HT1080 (cell line): ENCODE results near the gene DUSP28. TPM values are rescaled to one million over a fixed set of nuclear protein-coding genes. Genes with fewer than 3 reads are reported as not detected.

Source experiments
- DNase-seq: peaks from one replicate; pipeline ENCODE4 v3.0.0-alpha.2; 2015; ENCODE audit warnings: low read depth
- total RNA-seq: library from RNA; depleted of rRNA; stranded (reverse); fragments of >200 nt; shearing (Covaris generic); gene quantifications from 2 replicates; pipeline ENCODE4 v1.2.3, GENCODE V29; 2014

DUSP28 gene
- total RNA-seq, 1 experiment from 2014 or later: 3.6 TPM

- DNase-seq: no peak
These were observed 12.2 kb downstream of the DUSP28 start for GRCh38 chr2:240572141-240573031.

GRCh38 chr2:240573071-240573515 lies 12.9 kb downstream of the DUSP28 start:
- no peak for DNase-seq

- no peak for DNase-seq
These were observed 13.6 kb downstream of the DUSP28 start for GRCh38 chr2:240573516-240574385.

DNA sequence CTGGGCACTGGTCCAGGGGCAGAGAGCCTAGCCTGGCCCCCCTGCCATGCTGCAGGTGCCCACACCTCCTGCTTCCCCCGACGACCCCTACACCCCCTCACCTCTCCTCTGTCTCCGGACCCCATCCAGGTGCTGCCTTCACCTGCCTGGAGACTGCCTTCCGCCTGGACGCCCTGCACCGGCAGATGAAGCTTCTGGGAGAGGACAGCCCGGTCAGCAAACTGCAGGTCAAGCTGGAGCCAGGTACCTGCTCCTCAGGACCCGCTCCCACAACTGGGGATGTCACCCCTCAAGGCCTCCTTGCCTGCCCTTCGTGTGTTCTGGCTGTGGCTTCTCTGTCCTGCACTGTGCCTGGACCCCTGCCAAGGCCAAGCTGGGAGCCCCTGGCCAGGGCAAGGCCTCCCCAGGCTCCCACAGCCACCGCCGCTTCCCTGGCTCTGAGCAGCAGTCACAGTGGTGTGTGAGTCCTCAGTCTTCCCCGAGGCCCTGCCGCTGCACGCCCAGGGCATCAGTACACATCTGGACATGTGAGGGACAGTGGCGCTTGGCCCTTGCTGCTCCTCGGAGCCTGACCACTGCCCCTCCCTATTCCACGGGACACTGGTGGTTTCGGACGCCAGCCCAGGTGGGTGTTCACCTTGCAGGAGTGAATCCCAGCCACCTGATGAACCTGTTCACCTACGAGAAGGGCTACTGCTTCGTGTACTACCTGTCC lies 14.4 kb downstream of the DUSP28 start:
- DNase-seq: no peak

- no peak for DNase-seq
These were observed 15.2 kb downstream of the DUSP28 start for GRCh38 chr2:240575101-240575965.

GRCh38 chr2:240576036-240576435 lies 15.9 kb downstream of the DUSP28 start:
- DNase-seq: no peak

DNA sequence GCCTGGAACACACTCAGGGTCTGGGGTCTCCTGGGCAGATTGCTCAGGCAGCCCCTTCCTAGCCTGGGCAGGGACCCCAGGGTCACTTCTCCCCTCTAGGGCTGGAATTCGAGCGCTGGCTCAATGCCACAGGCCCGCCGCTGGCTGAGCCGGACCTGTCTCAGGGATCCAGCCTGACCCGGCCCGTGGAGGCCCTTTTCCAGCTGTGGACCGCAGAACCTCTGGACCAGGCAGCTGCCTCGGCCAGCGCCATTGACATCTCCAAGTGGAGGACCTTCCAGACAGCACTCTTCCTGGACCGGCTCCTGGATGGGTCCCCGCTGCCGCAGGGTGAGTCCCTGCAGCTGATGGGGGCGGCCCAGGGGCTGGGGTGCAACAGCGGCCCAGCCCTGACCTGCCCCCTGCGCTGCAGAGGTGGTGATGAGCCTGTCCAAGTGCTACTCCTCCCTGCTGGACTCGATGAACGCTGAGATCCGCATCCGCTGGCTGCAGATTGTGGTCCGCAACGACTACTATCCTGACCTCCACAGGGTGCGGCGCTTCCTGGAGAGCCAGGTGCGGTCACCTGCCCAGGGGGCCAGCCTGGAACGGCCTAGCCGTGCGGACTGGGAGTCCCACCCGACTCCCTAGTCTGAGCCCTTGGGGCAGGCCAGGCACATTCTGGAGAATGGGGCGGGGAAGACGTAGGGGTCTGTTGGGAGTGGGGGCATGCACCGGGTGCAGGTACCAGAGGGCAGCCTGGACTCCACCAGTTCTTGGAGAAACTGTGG lies 16.5 kb downstream of the DUSP28 start:
- no peak for DNase-seq

DNA sequence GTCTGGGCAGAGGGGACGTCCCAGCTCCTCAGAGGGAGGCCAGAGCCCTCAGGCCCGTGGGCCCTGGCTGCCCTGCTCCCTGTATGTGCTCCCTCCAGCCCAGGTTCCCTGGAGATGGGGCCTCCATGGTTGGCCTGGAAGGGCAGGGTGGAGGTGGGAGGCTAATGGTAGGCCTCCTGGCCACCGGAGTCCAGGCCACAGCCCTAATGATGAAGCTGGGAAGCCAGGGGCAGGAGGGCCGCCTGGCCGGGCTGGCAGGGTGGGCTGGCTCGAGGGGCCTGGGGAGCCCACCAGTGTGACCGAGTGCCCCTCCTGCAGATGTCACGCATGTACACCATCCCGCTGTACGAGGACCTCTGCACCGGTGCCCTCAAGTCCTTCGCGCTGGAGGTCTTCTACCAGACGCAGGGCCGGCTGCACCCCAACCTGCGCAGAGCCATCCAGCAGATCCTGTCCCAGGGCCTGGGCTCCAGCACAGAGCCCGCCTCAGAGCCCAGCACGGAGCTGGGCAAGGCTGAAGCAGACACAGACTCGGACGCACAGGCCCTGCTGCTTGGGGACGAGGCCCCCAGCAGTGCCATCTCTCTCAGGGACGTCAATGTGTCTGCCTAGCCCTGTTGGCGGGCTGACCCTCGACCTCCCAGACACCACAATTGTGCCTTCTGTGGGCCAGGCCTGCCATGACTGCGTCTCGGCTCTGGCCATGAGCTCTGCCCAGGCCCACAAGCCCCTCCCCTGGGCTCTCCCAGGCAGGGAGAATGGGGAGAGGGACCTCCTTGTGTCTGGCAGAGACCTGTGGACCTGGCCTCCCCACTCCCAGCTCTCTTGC lies 17.3 kb downstream of the DUSP28 start:
- DNase-seq: no peak

GRCh38 chr2:240578110-240578450 lies 17.9 kb downstream of the DUSP28 start:
- no peak for DNase-seq

DNA sequence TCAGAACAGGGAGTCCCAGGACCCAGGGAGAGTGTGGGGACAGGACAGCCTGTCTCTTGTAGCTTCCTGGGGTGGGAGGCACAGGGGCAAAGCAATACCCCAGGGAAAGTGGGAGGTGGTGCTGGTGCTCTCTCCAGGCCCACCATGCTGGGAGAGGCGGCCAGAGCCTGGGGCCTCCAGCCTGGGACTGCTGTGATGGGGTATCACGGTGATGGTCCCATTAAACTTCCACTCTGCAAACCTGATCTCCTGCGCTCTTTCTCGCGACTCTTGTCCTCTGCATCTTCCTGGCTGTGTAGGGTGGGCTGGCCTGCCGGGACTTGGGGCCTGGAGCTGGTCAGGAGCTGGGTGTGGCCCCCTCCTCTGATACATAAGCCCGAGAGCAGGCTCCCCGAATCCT lies 18.3 kb downstream of the DUSP28 start:
- DNase-seq: no peak

- no peak for DNase-seq
These were observed 19.1 kb downstream of the DUSP28 start for GRCh38 chr2:240579071-240579762.

DNA sequence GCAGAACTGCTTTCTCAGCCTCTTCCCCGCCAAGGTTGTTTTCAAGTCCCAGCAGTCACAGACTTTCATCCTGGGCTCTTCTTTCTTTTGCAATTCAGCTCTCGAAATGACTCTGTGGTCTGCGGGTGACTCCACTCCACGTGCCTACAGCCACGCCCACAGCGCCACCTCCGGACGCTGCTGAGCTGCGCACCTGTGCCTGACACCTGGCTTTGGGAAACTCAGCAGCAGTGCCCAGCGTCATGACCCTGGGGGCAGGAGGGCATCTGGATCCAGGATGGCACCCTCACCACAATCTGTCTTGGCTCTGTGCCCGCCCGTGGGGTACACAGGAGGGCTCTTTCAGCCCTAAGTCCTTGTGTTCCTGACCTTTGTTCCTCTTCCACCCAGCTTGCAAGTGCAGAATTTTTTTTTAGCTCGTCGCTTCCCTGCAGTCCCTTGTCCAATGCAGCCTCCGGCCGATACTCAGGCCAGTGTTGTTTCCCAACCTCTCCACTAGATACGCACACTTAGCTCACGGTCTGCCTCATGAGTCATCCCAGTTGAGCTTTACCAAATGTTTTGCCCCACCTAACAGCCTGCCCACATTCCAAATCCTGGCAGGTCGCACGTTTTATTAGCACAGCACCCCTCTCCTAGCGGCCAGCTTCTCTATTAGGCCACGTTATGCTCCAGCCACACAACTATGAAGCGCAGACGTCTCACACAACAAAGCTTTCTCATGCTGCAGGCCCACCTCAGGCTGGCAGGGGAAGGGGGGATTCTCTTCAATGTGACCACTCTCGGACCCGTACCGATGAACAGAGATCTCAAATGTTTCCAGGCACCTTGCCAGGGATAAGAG lies 19.8 kb downstream of the DUSP28 start:
- peak; percentile 83 for DNase-seq

DNA sequence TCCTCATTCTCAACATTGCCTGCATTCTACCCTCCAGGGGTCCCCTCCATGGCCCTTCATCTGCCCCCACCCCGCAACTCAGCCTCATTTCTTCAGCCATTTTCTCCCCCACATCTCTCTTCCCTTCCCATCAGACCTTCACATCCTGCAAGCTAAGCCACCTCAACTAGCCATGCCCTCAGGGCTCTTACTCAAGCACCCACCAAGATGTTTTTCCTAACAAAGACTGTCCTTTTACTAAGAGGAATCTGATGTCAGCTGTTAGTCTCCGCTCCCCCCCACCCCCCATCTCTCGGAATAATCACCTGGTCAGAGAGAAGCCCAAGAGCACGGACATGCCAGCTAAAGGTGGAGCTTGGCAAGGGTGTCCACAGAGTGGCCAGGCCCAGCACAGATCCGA lies 21.7 kb downstream of the DUSP28 start:
- no peak for DNase-seq

GRCh38 chr2:240582781-240583180 lies 22.6 kb downstream of the DUSP28 start:
- no peak for DNase-seq

GRCh38 chr2:240583774-240584173 lies 23.6 kb downstream of the DUSP28 start:
- DNase-seq: no peak

DNA sequence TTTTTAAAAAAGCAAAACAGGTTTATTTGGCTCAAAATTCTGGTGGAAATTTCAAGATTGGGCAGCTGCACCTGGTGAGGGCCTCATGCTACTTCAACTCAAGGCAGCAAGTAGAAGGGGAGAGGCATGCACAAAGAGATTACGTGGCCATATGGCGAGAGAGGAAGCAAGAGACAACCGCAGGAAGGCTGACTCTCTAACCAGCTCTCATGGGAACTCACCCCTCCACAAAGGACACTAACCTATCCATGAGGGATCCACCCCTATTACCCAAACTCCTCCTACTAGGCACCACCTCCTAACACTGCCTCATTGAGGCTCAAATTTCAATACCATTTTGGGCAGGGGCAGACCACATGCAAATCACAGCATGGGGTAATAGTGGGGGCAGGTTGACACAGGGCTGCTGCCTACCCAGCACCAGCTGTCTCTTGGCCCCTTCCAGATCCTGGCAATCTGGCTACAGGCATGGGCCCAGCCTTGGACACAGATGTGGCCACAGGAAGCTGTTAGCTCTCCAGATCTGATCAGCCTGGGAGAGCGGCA lies 24.4 kb downstream of the DUSP28 start:
- peak; percentile 60 for DNase-seq

GRCh38 chr2:240585101-240585500 lies 24.9 kb downstream of the DUSP28 start:
- no peak for DNase-seq
